Neuronal stem cell (in vitro differentiated cells): ENCODE measurements around the gene STK32C.

Experiments
- DNase-seq: peaks from one replicate; pipeline ENCODE4 v3.0.0-alpha.2; 2013; ENCODE audit warnings: low spot score
- H2AFZ ChIP-seq: one replicate; pipeline ENCODE4 v1.6.1; 2013; ENCODE audit warnings: mild to moderate bottlenecking, low read length, inconsistent platforms
- H2AK5ac ChIP-seq: 2 replicates; pipeline ENCODE4 v1.6.1; 2013; ENCODE audit warnings: low read depth, mild to moderate bottlenecking, inconsistent platforms, low read length, moderate library complexity, mixed read lengths
- H2BK120ac ChIP-seq: 2 replicates; pipeline ENCODE4 v1.6.1; 2013; ENCODE audit warnings: low read depth, mild to moderate bottlenecking, inconsistent platforms, low read length, moderate library complexity, mixed read lengths
- H2BK12ac ChIP-seq: one replicate; pipeline ENCODE4 v1.6.1; 2013; ENCODE audit warnings: low read length, inconsistent platforms
- H2BK15ac ChIP-seq: 2 replicates; pipeline ENCODE4 v1.6.1; 2013; ENCODE audit warnings: mild to moderate bottlenecking, low read length, inconsistent platforms, mixed read lengths
- H2BK5ac ChIP-seq: one replicate; pipeline ENCODE4 v1.6.1; 2013; ENCODE audit warnings: inconsistent platforms, mild to moderate bottlenecking, low read length, moderate library complexity
- H3K14ac ChIP-seq: one replicate; pipeline ENCODE4 v1.6.1; 2013; ENCODE audit warnings: low read length, inconsistent platforms
- H3K18ac ChIP-seq: 2 replicates; pipeline ENCODE4 v1.6.1; 2013; ENCODE audit warnings: low read length, inconsistent platforms
- H3K23ac ChIP-seq: 2 replicates; pipeline ENCODE4 v1.6.1; 2013; ENCODE audit warnings: low read depth, mild to moderate bottlenecking, mixed read lengths, low read length, inconsistent platforms; ENCODE audit not compliant: poor library complexity
- H3K27ac ChIP-seq: replicated peaks from 3 replicates; pipeline ENCODE4 v1.5.1; 2013; ENCODE audit warnings: low read length, inconsistent platforms
- H3K27me3 ChIP-seq, 3 experiments: 2 replicates each; pipeline ENCODE4 v1.6.1; 2013; ENCODE audit warnings: low read length in 3 of 3, mild to moderate bottlenecking in 2 of 3, inconsistent platforms in 1 of 3, low read depth in 1 of 3, mixed read lengths in 1 of 3, moderate library complexity in 1 of 3; ENCODE audit not compliant: control insufficient read depth in 3 of 3, insufficient read depth in 3 of 3
- H3K36me3 ChIP-seq, 2 donors: replicated peaks in 1 of 2; 2 replicates each; pipeline ENCODE4 v1.6.1; 2013; ENCODE audit warnings: low read length in 2 of 2; ENCODE audit not compliant: control insufficient read depth in 2 of 2, insufficient read depth in 2 of 2
- H3K4ac ChIP-seq: 2 replicates; pipeline ENCODE4 v1.6.1; 2013; ENCODE audit warnings: inconsistent platforms, mild to moderate bottlenecking, low read length, moderate library complexity
- H3K4me1 ChIP-seq, 2 donors: 1 replicate in 1 of 2; 2 replicates in 1 of 2; pipeline ENCODE4 v1.6.1; 2013; ENCODE audit warnings: low read length in 2 of 2, low read depth in 1 of 2; ENCODE audit not compliant: control insufficient read depth in 2 of 2, insufficient read depth in 1 of 2
- H3K4me2 ChIP-seq: one replicate; pipeline ENCODE4 v1.6.1; 2013; ENCODE audit warnings: mild to moderate bottlenecking, low read length, inconsistent platforms; ENCODE audit not compliant: insufficient read depth, poor library complexity, severe bottlenecking
- H3K4me3 ChIP-seq, 2 donors: 2 replicates each; pipeline ENCODE4 v1.5.1; 2013; ENCODE audit warnings: low read length in 2 of 2, mild to moderate bottlenecking in 2 of 2, inconsistent platforms in 1 of 2, moderate library complexity in 1 of 2
- H3K79me1 ChIP-seq: one replicate; pipeline ENCODE4 v1.6.1; 2013; ENCODE audit warnings: low read depth, mild to moderate bottlenecking, inconsistent platforms, low read length, moderate library complexity
- H3K9ac ChIP-seq: one replicate; pipeline ENCODE4 v1.6.1; 2013; ENCODE audit warnings: mild to moderate bottlenecking, low read depth, low read length, inconsistent platforms; ENCODE audit not compliant: poor library complexity
- H3K9me3 ChIP-seq, 2 donors: replicated peaks in 1 of 2; 2 replicates each; pipeline versions ENCODE3 to v1.6.1; 2013; ENCODE audit warnings: low read length in 2 of 2, mild to moderate bottlenecking in 2 of 2, inconsistent platforms in 1 of 2, low read depth in 1 of 2, mixed read lengths in 1 of 2, moderate library complexity in 1 of 2; ENCODE audit not compliant: control insufficient read depth in 2 of 2, insufficient read depth in 1 of 2
- H4K8ac ChIP-seq: one replicate; pipeline ENCODE4 v1.6.1; 2013; ENCODE audit warnings: low read depth, mild to moderate bottlenecking, inconsistent platforms, low read length, moderate library complexity
- H4K91ac ChIP-seq: one replicate; pipeline ENCODE4 v1.6.1; 2013; ENCODE audit warnings: low read length, low read depth, mild to moderate bottlenecking, inconsistent platforms; ENCODE audit not compliant: poor library complexity
- WGBS, 2 donors: extraction: QIAGEN DNeasy Blood & Tissue Kit; methylation state at CpG; one replicate each; pipeline ENCODE4 v1.1.7; 2013; ENCODE audit warnings: missing lambda C conversion rate in 2 of 2, mixed read lengths in 1 of 2; ENCODE audit not compliant: insufficient read length in 2 of 2, insufficient replicate concordance in 1 of 2; ENCODE audit errors: extremely low coverage in 2 of 2; 5-methylcytosine and 5-hydroxymethylcytosine counted together

Gene STK32C

DNA sequence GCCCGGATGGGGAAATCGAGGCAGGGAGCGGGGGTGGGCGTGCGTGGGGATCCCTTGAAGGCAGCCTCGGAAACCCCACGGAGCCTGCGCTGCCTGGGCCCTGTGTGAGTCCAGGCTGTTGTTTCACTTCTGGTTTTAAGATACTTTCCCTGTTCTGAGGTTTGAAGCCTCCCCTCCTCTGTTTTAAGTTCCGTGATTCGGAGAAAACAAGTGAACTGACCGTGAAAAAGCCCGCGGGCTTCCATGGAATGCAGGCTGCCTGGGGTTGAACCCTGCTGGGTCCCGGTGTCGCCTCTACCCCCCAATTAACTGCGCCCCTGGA, 24.6 kb upstream of the STK32C start:
- peak overlapping the region; percentile 99 for H3K18ac ChIP-seq
- H3K79me1 ChIP-seq, result peaks cover 5% of the 10 kb centered on the region
- peak overlapping the region; percentile 86 for H2BK15ac ChIP-seq
- H3K27me3 ChIP-seq, result no peaks in the 10 kb centered on the region
- no CpG with 5 or more reads among the region's 16 CpGs for WGBS, 2 donors
- H2BK5ac ChIP-seq, result peak overlapping the region; percentile 26
- no peak overlapping the region for H4K8ac ChIP-seq
- peaks cover 2 to 21% of the 10 kb centered on the region in 2 donors for H3K9me3 ChIP-seq
- H3K14ac ChIP-seq, result peak overlapping the region; percentile 76
- H4K91ac ChIP-seq, result peak overlapping the region; percentile 96
- peaks cover 25 to 27% of the 10 kb centered on the region in 2 donors for H3K4me1 ChIP-seq
- peak overlapping the region; percentile 88 for H2AK5ac ChIP-seq
- peak overlapping the region; percentile 96 for H2AFZ ChIP-seq
- peak overlapping the region; percentile 69 for H3K27ac ChIP-seq
- H2BK120ac ChIP-seq, result no peak overlapping the region
- peak overlapping the region; percentile 92 for H3K9ac ChIP-seq
- peak overlapping the region; percentile 74 for H3K4me2 ChIP-seq
- H3K36me3 ChIP-seq, result peaks cover 5 to 28% of the 10 kb centered on the region in 2 donors
- DNase-seq, result no peak
- H3K23ac ChIP-seq, result peak overlapping the region; percentile 94
- peak overlapping the region; percentile 71 to 77 for H3K4me3 ChIP-seq
- H2BK12ac ChIP-seq, result peak overlapping the region; percentile 78
- H3K4ac ChIP-seq, result peak overlapping the region; percentile 69

DNA sequence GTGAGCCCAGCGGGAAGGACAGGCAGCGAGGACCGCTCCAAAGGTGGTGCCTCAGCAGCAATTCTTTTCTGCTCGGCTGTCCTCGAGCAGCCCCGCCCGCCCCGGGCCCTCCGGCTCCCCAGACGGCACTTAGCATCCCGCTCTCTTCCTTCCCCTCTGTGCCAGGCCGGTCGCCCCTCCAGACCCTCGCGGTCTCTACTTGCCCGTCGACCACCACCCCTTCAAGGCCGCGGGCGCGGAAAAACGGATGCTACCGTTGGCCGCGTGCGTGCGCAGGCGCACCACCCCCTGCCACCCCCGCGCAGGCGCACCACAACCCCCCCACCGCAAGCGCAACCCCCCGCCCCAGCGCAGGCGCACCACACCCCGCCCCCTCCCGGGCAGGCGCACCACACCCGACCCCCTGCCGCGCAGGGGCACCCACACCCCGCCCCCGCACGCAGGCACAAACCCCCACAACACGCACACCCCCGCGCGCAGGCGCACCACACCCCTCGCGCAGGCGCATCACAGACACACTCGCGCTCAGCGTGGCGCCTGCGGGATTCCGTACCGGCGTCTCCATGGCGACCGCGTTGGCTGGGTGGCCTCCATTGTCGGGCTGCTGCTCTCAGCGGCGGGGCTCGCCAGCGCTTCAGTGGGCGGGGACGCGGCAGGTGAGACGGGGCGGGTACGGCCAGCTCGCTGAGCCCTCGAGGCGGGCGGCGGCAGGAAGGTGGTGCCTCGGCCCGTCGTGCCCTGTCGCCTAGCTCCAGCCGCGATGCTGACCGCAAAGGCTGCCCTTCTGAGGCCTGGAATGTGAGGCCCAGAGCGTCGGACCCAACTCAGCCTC, 24.1 kb upstream of the STK32C start, which contains the start of gene LRRC27:
TSS of gene LRRC27 (plus strand) at position 593 of the 832 bp plus-strand sequence. CDS start 1,332 bp downstream, outside the sequence.
- peak within 1 kb of the TSS; percentile 94 for H3K23ac ChIP-seq
- peak within 1 kb of the TSS; percentile 88 for H2AK5ac ChIP-seq
- peak within 1 kb of the TSS; percentile 76 for H3K14ac ChIP-seq
- peaks cover 22 to 26% of the 10 kb centered on the region in 2 donors for H3K4me1 ChIP-seq
- peak within 1 kb of the TSS; percentile 96 for H4K91ac ChIP-seq
- peaks cover 5% of the 10 kb centered on the region for H3K79me1 ChIP-seq
- peak within 1 kb of the TSS; percentile 78 for H2BK12ac ChIP-seq
- H3K36me3 ChIP-seq, result peaks cover 5 to 34% of the 10 kb centered on the region in 2 donors
- H2AFZ ChIP-seq, result peak within 1 kb of the TSS; percentile 96
- peak within 1 kb of the TSS; percentile 86 for H2BK15ac ChIP-seq
- H2BK120ac ChIP-seq, result no peak within 1 kb of the TSS
- no peaks in the 10 kb centered on the region for H3K27me3 ChIP-seq
- H3K18ac ChIP-seq, result peak within 1 kb of the TSS; percentile 99
- peak within 1 kb of the TSS; percentile 81 for H3K4me2 ChIP-seq
- WGBS, 2 donors, result no CpG with 5 or more reads among the region's 89 CpGs
- peaks cover 2 to 21% of the 10 kb centered on the region in 2 donors for H3K9me3 ChIP-seq
- peak within 1 kb of the TSS; percentile 71 to 84 for H3K4me3 ChIP-seq
- peak within 1 kb of the TSS; percentile 33 for H2BK5ac ChIP-seq
- H3K27ac ChIP-seq, result peak within 1 kb of the TSS; percentile 69
- peak within 1 kb of the TSS; percentile 69 for H3K4ac ChIP-seq
- H3K9ac ChIP-seq, result peak within 1 kb of the TSS; percentile 96
- peak; percentile 97 for DNase-seq
- H4K8ac ChIP-seq, result no peak within 1 kb of the TSS

DNA sequence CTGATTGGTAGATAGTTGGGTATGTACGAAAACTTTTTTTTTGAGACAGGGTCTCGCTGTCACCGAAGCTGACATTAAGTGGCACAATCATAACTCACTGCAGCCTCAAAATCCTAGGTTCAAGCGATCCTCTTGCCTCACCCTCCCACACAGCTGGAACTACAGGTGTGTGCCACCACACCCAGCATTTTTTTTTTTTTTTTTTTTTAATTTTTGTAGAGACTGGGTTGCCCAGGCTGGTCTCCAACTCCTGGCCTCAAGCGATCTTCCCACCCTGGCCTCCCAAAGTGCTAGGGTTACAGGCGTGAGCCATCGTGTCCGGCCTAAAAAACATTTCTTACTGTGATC, 22.7 kb upstream of the STK32C start:
- H3K23ac ChIP-seq, result no peak overlapping the region
- no peak overlapping the region for H2BK15ac ChIP-seq
- H2AFZ ChIP-seq, result no peak overlapping the region
- H3K4me3 ChIP-seq, result peak overlapping the region in 1 of 2 donors; percentile 71
- no peak overlapping the region for H3K9ac ChIP-seq
- H3K9me3 ChIP-seq, result peaks cover 0 to 31% of the 10 kb centered on the region in 2 donors
- no peak overlapping the region for H2BK5ac ChIP-seq
- peaks cover 16 to 19% of the 10 kb centered on the region in 2 donors for H3K4me1 ChIP-seq
- no peak overlapping the region for H2AK5ac ChIP-seq
- H4K91ac ChIP-seq, result no peak overlapping the region
- no peak overlapping the region for H3K14ac ChIP-seq
- H3K4me2 ChIP-seq, result no peak overlapping the region
- no peak overlapping the region for H3K4ac ChIP-seq
- H2BK12ac ChIP-seq, result no peak overlapping the region
- no peak overlapping the region for H4K8ac ChIP-seq
- no peak overlapping the region for H2BK120ac ChIP-seq
- DNase-seq, result no peak
- WGBS, 2 donors, result no CpG with 5 or more reads among the region's 8 CpGs
- H3K79me1 ChIP-seq, result peaks cover 5% of the 10 kb centered on the region
- no peak overlapping the region for H3K18ac ChIP-seq
- peaks cover 5 to 46% of the 10 kb centered on the region in 2 donors for H3K36me3 ChIP-seq
- H3K27me3 ChIP-seq, result no peaks in the 10 kb centered on the region
- H3K27ac ChIP-seq, result no peak overlapping the region
